Gastrocnemius medialis (tissue), 4 donors: ENCODE results near the gene LDLRAD3. TPM values are rescaled to one million over a fixed set of nuclear protein-coding genes. Genes with fewer than 3 reads are reported as not detected.

Experiments
- ATAC-seq, 2 donors: fragments of 150-250 bp; one replicate each; pipeline ENCODE4 v1.9.1; 2016
- DNase-seq, 2 donors: peaks; one replicate each; pipeline ENCODE4 v3.0.0-alpha.2; 2019
- H3K27ac ChIP-seq, 4 donors: fragments of 200-600 bp; sonication (generic); 1 replicate in 1 of 4; 2 replicates in 3 of 4; pipeline ENCODE4 v1.5.1; 2016 to 2018; ENCODE audit warnings: mild to moderate bottlenecking in 2 of 4, moderate library complexity in 1 of 4
- H3K27me3 ChIP-seq, 3 donors: fragments of 200-600 bp; sonication (generic) in 2 of 3; 1 replicate in 1 of 3; 2 replicates in 2 of 3; pipeline versions ENCODE4 v1.5.1 to v1.6.0; 2016 to 2019; ENCODE audit warnings: mild to moderate bottlenecking in 1 of 3, moderate library complexity in 1 of 3
- H3K36me3 ChIP-seq, 2 donors: fragments of 200-600 bp; sonication (generic) in 1 of 2; one replicate each; pipeline ENCODE4 v1.5.1; 2017 to 2018
- H3K4me1 ChIP-seq, 2 donors: fragments of 200-600 bp; sonication (generic) in 1 of 2; one replicate each; pipeline ENCODE4 v1.5.1; 2016 to 2017; ENCODE audit warnings: mild to moderate bottlenecking in 2 of 2
- H3K4me3 ChIP-seq, 4 donors: fragments of 200-600 bp; sonication (generic) in 3 of 4; 1 replicate in 1 of 4; 2 replicates in 3 of 4; pipeline ENCODE4 v1.5.1; 2016 to 2019; ENCODE audit warnings: mild to moderate bottlenecking in 2 of 4
- H3K9me3 ChIP-seq, 3 donors: fragments of 200-600 bp; sonication (generic) in 2 of 3; 1 replicate in 1 of 3; 2 replicates in 2 of 3; pipeline ENCODE4 v1.5.1; 2016 to 2019
- POLR2A ChIP-seq, 2 donors: fragments of 450-650 bp; IDR thresholded peaks; one replicate each; pipeline ENCODE4 v1.6.1; 2017; ENCODE audit warnings: antibody characterized with exemption in 2 of 2, mild to moderate bottlenecking in 2 of 2, moderate library complexity in 2 of 2
- in situ Hi-C, 4 donors: fragments of 200-750 bp; cut with MboI; loops; one replicate each; pipeline versions ENCODE4 v1.15.0 to v1.8.0; 2017; ENCODE audit warnings: low sequenced_read_pairs in 4 of 4
- intact Hi-C: fragments of 100-400 bp; cut with DNase I; formaldehyde crosslinking; loops from one replicate; pipeline ENCODE4 v1.15.1; 2023; ENCODE audit warnings: low total_unique reads
- total RNA-seq, 4 donors: library from RNA; depleted of rRNA; stranded (reverse); fragments of >200 nt; gene quantifications; one replicate each; pipeline versions ENCODE4 v1.1.0 to v1.2.3, GENCODE V29; 2016
- TF ChIP-seq, protein P1 (sequence below), 5 experiments: fragments of 450-650 bp in 3 of 5; fragments of 200-600 bp in 2 of 5; sonication (generic) in 2 of 5; IDR thresholded peaks in 4 of 5; conservative IDR thresholded peaks in 1 of 5; 1 replicate in 4 of 5; 2 replicates in 1 of 5; pipeline ENCODE4 v1.5.1; 2016 to 2019; ENCODE audit warnings: antibody characterized with exemption in 5 of 5, mild to moderate bottlenecking in 3 of 5, moderate library complexity in 3 of 5

Gene LDLRAD3
- total RNA-seq, 4 donors from 2014 or later, result 6.1 to 12.8 (median 11.8) TPM

DNA sequence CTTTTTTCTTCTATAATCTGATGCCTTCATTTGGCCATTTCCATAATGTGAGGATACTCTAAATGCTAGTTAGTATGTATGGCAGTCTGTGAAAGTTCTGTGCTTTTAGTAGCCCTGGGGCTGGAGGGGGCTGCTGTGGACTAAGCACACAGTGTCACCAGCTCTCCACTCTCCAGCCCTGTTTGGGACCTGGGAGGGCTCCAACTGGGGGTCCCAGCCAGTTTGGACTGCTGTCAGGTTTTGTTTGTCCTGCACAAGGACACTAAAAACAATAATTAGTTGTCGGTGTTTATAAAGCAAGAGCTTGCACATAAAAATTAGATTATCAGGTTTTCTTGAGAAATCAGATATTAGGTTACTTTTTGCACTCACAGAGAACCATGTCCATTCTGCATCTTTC, 103.1 kb downstream of the LDLRAD3 start:
- ATAC-seq, result no peak
- Histone ChIP-seq H3K27me3 (no peaks in the 10 kb centered on the region), H3K27ac (no peak overlapping the region), H3K4me3 (no peak overlapping the region), H3K4me1 (no peaks in the 10 kb centered on the region), H3K9me3 (no peaks in the 10 kb centered on the region), H3K36me3 (no peaks in the 10 kb centered on the region)
- no peak for TF ChIP-seq POLR2A (IDR thresholded peaks at IDR 0.05)
- TF ChIP-seq, protein P1, sequence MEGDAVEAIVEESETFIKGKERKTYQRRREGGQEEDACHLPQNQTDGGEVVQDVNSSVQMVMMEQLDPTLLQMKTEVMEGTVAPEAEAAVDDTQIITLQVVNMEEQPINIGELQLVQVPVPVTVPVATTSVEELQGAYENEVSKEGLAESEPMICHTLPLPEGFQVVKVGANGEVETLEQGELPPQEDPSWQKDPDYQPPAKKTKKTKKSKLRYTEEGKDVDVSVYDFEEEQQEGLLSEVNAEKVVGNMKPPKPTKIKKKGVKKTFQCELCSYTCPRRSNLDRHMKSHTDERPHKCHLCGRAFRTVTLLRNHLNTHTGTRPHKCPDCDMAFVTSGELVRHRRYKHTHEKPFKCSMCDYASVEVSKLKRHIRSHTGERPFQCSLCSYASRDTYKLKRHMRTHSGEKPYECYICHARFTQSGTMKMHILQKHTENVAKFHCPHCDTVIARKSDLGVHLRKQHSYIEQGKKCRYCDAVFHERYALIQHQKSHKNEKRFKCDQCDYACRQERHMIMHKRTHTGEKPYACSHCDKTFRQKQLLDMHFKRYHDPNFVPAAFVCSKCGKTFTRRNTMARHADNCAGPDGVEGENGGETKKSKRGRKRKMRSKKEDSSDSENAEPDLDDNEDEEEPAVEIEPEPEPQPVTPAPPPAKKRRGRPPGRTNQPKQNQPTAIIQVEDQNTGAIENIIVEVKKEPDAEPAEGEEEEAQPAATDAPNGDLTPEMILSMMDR (IDR thresholded peaks at IDR 0.05 in 4 of 5, conservative IDR thresholded peaks at IDR 0.05 in 1 of 5), result no peak
- no peak for DNase-seq
- intact Hi-C loops, result no loop called here
- in situ Hi-C loops, result loop anchor here in 2 of 4 donors (25.0 kb wide), 1 partner anchor 215 kb away; no protein-coding TSS in a partner anchor

DNA sequence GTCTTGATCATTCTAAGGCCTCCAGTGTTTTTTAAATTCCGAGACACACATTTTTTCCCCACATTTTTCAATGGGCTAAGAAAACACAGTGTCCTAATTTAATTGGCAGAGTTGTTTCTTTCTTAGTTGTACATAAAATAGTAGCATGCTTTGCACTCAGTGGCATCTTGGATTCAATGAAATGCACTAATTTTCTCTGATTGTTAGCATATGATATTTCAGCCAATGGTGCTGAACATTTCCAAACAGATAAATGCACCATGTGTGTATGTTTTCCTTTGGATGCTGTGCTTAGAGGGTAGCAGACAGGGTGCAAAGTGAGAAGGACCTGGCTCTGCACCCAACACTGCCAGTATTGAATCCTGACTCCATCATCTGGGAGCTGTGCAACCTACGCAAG, 103.5 kb downstream of the LDLRAD3 start:
- ATAC-seq (no peak), DNase-seq (no peak)
- no peak overlapping the region for H3K4me3 ChIP-seq
- H3K27me3 ChIP-seq, result no peaks in the 10 kb centered on the region
- no peaks in the 10 kb centered on the region for H3K4me1 ChIP-seq
- in situ Hi-C loops, result loop anchor here in 2 of 4 donors (25.0 kb wide), 1 partner anchor 215 kb away; no protein-coding TSS in a partner anchor
- H3K27ac ChIP-seq, result no peak overlapping the region
- no peaks in the 10 kb centered on the region for H3K36me3 ChIP-seq
- H3K9me3 ChIP-seq, result no peaks in the 10 kb centered on the region
- TF ChIP-seq, protein P1 (IDR thresholded peaks at IDR 0.05 in 4 of 5, conservative IDR thresholded peaks at IDR 0.05 in 1 of 5), result no peak
- no peak for TF ChIP-seq POLR2A (IDR thresholded peaks at IDR 0.05)
- intact Hi-C loops, result no loop called here

DNA sequence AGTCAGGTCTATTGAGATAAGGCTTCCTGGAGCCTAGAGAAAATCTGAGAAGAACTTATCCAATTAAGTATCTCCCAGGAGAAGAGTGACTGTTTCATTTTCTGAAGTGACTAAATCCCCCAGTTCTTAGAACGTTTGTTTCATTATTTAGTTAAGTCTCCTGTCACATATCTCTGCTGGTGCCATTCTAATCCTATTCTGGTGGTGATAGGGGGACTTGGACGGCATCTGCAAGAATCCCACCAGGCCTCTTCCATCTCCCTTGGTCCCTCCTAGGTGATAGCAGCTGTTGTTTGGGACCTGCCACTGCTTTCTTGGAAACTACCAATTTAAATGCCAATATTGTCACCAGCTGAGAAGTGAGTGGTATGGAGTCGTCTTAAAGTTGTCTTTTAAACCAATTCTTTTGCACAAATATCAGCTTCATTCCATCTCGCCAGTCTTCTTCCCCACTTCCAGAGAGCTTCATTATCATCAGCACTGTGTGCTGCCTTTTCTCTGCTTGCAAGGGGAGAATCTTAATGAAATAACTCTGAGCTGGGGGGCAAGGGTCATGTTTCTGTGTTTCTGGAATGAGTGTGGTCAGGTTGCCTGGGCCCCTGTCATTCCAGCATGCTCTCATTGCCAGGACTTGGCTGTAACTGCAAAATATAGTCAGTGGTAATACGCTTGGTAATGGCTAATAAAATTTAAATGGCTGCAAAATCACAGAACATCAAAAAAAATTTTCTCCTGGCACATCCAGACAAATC, 104.8 kb downstream of the LDLRAD3 start:
- intact Hi-C loops, result no loop called here
- no peak for ATAC-seq
- TF ChIP-seq, protein P1 (IDR thresholded peaks at IDR 0.05 in 4 of 5, conservative IDR thresholded peaks at IDR 0.05 in 1 of 5), result no peak
- no peak for TF ChIP-seq POLR2A (IDR thresholded peaks at IDR 0.05)
- no peak overlapping the region for H3K4me3 ChIP-seq
- H3K36me3 ChIP-seq, result no peaks in the 10 kb centered on the region
- no peaks in the 10 kb centered on the region for H3K9me3 ChIP-seq
- DNase-seq, result no peak
- H3K27ac ChIP-seq, result no peak overlapping the region
- in situ Hi-C loops, result loop anchor here in 2 of 4 donors (25.0 kb wide), 1 partner anchor 214 kb away; no protein-coding TSS in a partner anchor
- no peaks in the 10 kb centered on the region for H3K27me3 ChIP-seq
- no peaks in the 10 kb centered on the region for H3K4me1 ChIP-seq

DNA sequence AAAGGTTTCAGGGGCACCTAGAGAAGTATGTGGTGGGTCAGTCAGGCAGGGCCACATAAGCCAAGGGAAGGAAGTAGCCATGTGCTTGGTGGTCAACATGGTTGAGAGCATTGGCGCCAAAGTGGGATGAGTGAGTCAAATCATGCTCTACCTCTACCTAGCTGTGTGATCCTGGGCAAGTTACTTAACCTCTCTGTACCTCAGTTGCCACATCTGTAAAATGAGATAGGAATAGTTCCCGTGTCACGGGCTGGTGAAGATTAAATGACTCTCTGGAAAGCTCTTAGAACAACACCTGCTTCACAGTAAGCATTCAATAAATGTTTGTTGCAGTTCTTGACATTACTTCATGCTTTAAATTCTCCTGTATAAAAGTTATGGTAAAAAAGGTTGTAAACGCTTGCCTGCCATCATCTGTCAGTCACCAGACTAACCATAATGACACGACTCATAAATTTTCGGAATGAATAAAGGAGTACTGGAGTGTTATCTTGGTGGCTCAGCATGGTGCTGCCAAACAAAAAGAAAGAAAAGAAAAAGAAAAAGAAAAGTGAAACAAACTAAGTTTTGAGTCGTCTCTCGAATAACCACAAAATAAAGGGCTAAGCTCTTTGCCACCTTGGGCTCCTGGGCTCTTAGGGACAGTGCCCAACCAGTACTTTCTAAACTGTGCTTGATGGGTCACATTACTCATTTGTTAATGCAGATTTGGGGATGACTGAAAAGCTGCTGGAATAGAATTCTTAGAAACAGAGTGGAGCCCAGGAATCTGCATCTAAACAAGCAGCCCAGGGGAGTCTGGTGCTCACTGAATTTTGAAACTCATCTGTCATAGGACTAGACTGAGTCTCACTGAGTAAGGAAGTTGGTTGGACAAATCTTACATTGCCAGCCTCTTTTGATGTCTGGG, 107.6 kb downstream of the LDLRAD3 start:
- in situ Hi-C loops, result no loop called here
- TF ChIP-seq, protein P1 (IDR thresholded peaks at IDR 0.05 in 4 of 5, conservative IDR thresholded peaks at IDR 0.05 in 1 of 5), result no peak
- no peak for TF ChIP-seq POLR2A (IDR thresholded peaks at IDR 0.05)
- intact Hi-C loops, result no loop called here
- ATAC-seq (no peak), DNase-seq (no peak)
- no peaks in the 10 kb centered on the region for H3K27me3 ChIP-seq
- no peaks in the 10 kb centered on the region for H3K9me3 ChIP-seq
- H3K36me3 ChIP-seq, result no peaks in the 10 kb centered on the region
- no peak overlapping the region for H3K27ac ChIP-seq
- H3K4me1 ChIP-seq, result no peaks in the 10 kb centered on the region
- no peak overlapping the region for H3K4me3 ChIP-seq
